ENCODE data around the gene NBAS.

NBAS gene

DNA sequence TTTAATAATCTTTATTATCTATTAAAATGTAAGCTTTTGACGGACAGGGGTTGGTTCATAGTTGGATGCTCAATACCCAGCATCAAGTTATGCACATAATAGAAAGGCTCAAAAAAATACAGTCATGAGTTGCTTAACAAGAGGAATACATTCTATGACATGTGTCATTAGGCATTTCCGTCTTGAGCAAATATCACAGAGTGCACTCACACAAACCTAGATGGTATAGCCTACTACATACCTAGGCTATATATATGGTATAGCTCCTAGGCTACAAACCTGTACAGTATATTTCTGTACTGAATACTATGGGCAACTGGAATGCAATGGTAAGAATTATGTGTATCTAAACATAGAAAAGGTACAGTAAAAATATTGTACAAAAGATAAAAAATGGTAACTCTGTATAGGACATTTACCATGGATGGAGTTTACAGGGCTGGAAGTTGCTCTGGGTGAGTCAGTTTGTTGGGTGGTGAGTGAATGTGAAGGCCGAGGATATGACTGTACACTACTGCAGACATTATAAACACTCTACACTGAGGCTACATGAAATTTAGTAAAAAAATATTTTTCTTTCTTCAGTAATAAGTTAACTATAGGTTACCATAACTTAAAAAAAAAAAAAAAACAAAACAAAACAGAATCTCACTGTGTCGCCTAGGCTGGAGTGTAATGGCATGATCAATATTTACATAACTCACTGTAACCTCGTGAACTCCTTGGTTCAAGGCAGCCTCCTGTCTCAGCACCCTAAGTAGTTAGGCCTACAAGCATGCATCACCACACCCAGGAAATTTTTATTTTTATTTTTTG, 201.2 kb downstream of the NBAS start (continued):
- TF ChIP-seq, protein P1, sequence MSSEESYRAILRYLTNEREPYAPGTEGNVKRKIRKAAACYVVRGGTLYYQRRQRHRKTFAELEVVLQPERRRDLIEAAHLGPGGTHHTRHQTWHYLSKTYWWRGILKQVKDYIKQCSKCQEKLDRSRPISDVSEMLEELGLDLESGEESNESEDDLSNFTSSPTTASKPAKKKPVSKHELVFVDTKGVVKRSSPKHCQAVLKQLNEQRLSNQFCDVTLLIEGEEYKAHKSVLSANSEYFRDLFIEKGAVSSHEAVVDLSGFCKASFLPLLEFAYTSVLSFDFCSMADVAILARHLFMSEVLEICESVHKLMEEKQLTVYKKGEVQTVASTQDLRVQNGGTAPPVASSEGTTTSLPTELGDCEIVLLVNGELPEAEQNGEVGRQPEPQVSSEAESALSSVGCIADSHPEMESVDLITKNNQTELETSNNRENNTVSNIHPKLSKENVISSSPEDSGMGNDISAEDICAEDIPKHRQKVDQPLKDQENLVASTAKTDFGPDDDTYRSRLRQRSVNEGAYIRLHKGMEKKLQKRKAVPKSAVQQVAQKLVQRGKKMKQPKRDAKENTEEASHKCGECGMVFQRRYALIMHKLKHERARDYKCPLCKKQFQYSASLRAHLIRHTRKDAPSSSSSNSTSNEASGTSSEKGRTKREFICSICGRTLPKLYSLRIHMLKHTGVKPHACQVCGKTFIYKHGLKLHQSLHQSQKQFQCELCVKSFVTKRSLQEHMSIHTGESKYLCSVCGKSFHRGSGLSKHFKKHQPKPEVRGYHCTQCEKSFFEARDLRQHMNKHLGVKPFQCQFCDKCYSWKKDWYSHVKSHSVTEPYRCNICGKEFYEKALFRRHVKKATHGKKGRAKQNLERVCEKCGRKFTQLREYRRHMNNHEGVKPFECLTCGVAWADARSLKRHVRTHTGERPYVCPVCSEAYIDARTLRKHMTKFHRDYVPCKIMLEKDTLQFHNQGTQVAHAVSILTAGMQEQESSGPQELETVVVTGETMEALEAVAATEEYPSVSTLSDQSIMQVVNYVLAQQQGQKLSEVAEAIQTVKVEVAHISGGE (tag by site-specific recombination; conservative IDR thresholded peaks at IDR 0.05; ENCODE audit: low read depth), result no peak

DNA sequence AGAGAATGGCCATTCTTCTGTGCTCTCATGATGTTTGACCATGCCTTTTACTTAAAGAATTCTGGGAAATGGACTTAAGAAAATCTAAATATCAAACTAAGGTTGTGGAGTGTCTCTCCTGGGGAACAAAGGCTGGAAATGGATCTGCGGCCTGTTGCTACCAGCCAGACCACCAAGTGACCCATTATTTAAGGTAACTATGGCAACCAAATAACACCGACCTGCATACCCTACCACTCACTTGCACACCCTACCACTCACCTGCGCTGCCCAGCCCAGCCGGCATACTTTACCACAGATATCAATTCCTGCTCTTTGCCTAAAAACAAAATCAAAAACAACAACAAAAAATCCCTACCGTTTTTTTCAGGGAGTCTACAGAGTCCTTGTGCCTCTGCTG, 203.2 kb downstream of the NBAS start:
- no peak overlapping the region for H3K4me3 ChIP-seq (ENCODE audit: low read depth, low read length)
- TF ChIP-seq ZNF658 (tag by site-specific recombination; IDR thresholded peaks at IDR 0.05) (no peak), ZNF623 (tag by site-specific recombination; IDR thresholded peaks at IDR 0.05) (no peak), ZNF350 (tag by site-specific recombination; IDR thresholded peaks at IDR 0.05) (no peak)
- TF ChIP-seq, protein P2, sequence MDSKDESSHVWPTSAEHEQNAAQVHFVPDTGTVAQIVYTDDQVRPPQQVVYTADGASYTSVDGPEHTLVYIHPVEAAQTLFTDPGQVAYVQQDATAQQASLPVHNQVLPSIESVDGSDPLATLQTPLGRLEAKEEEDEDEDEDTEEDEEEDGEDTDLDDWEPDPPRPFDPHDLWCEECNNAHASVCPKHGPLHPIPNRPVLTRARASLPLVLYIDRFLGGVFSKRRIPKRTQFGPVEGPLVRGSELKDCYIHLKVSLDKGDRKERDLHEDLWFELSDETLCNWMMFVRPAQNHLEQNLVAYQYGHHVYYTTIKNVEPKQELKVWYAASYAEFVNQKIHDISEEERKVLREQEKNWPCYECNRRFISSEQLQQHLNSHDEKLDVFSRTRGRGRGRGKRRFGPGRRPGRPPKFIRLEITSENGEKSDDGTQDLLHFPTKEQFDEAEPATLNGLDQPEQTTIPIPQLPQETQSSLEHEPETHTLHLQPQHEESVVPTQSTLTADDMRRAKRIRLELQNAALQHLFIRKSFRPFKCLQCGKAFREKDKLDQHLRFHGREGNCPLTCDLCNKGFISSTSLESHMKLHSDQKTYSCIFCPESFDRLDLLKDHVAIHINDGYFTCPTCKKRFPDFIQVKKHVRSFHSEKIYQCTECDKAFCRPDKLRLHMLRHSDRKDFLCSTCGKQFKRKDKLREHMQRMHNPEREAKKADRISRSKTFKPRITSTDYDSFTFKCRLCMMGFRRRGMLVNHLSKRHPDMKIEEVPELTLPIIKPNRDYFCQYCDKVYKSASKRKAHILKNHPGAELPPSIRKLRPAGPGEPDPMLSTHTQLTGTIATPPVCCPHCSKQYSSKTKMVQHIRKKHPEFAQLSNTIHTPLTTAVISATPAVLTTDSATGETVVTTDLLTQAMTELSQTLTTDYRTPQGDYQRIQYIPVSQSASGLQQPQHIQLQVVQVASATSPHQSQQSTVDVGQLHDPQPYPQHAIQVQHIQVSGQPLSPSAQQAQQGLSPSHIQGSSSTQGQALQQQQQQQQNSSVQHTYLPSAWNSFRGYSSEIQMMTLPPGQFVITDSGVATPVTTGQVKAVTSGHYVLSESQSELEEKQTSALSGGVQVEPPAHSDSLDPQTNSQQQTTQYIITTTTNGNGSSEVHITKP (tag by site-specific recombination; IDR thresholded peaks at IDR 0.05), result no peak
- TF ChIP-seq, protein P3, sequence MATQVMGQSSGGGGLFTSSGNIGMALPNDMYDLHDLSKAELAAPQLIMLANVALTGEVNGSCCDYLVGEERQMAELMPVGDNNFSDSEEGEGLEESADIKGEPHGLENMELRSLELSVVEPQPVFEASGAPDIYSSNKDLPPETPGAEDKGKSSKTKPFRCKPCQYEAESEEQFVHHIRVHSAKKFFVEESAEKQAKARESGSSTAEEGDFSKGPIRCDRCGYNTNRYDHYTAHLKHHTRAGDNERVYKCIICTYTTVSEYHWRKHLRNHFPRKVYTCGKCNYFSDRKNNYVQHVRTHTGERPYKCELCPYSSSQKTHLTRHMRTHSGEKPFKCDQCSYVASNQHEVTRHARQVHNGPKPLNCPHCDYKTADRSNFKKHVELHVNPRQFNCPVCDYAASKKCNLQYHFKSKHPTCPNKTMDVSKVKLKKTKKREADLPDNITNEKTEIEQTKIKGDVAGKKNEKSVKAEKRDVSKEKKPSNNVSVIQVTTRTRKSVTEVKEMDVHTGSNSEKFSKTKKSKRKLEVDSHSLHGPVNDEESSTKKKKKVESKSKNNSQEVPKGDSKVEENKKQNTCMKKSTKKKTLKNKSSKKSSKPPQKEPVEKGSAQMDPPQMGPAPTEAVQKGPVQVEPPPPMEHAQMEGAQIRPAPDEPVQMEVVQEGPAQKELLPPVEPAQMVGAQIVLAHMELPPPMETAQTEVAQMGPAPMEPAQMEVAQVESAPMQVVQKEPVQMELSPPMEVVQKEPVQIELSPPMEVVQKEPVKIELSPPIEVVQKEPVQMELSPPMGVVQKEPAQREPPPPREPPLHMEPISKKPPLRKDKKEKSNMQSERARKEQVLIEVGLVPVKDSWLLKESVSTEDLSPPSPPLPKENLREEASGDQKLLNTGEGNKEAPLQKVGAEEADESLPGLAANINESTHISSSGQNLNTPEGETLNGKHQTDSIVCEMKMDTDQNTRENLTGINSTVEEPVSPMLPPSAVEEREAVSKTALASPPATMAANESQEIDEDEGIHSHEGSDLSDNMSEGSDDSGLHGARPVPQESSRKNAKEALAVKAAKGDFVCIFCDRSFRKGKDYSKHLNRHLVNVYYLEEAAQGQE (tag by site-specific recombination; IDR thresholded peaks at IDR 0.05), result no peak
- ChIA-PET CTCF (no interaction called here), POLR2A (no interaction called here)
- no peak overlapping the region for H3K27ac ChIP-seq (ENCODE audit: extremely low read depth, low read depth, low read length)
- H3K4me1 ChIP-seq (ENCODE audit: control insufficient read depth, insufficient read depth, low read length), result no peaks in the 10 kb centered on the region
- no peaks in the 10 kb centered on the region for H3K9me3 ChIP-seq (ENCODE audit: control insufficient read depth, insufficient read depth, low read depth, low read length)
- H3K36me3 ChIP-seq (ENCODE audit: control insufficient read depth in 2 of 2, insufficient read depth in 1 of 2, low read length in 2 of 2), result no peaks in the 10 kb centered on the region

DNA sequence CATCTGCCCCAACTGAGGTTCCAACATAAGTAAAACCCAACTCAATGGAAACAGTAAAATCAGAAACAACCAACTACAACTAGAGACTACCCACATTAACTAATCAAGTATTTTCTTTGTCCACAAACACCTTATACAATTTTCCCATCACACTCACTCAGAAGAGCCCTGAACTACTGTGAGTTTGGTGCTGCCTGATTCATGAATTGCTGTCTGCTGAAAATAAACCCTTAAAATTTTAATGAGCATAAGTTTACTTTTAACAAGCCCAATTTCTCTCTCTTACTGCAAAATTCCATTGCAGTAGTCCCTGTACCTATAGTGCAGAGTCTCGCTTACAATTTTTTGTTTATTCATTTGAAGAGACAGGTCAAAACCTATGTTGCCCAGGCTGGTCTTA, 203.9 kb downstream of the NBAS start:
- H3K4me1 ChIP-seq (ENCODE audit: control insufficient read depth, insufficient read depth, low read length), result no peaks in the 10 kb centered on the region
- ChIA-PET POLR2A (no interaction called here), CTCF (no interaction called here)
- H3K9me3 ChIP-seq (ENCODE audit: control insufficient read depth, insufficient read depth, low read depth, low read length), result no peaks in the 10 kb centered on the region
- H3K27ac ChIP-seq (ENCODE audit: extremely low read depth, low read depth, low read length), result no peak overlapping the region
- H3K36me3 ChIP-seq (ENCODE audit: control insufficient read depth in 2 of 2, insufficient read depth in 1 of 2, low read length in 2 of 2), result no peaks in the 10 kb centered on the region
- H3K4me3 ChIP-seq (ENCODE audit: low read depth, low read length), result no peak overlapping the region
- no peak for TF ChIP-seq KLF16 (tag by site-specific recombination; IDR thresholded peaks at IDR 0.05)
- TF ChIP-seq, protein P4, sequence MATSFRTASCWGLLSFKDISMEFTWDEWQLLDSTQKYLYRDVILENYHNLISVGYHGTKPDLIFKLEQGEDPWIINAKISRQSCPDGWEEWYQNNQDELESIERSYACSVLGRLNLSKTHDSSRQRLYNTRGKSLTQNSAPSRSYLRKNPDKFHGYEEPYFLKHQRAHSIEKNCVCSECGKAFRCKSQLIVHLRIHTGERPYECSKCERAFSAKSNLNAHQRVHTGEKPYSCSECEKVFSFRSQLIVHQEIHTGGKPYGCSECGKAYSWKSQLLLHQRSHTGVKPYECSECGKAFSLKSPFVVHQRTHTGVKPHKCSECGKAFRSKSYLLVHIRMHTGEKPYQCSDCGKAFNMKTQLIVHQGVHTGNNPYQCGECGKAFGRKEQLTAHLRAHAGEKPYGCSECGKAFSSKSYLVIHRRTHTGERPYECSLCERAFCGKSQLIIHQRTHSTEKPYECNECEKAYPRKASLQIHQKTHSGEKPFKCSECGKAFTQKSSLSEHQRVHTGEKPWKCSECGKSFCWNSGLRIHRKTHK (tag by site-specific recombination; IDR thresholded peaks at IDR 0.05), result no peak
- no peak for TF ChIP-seq ZNF571 (tag by site-specific recombination; IDR thresholded peaks at IDR 0.05)
- TF ChIP-seq, protein P5, sequence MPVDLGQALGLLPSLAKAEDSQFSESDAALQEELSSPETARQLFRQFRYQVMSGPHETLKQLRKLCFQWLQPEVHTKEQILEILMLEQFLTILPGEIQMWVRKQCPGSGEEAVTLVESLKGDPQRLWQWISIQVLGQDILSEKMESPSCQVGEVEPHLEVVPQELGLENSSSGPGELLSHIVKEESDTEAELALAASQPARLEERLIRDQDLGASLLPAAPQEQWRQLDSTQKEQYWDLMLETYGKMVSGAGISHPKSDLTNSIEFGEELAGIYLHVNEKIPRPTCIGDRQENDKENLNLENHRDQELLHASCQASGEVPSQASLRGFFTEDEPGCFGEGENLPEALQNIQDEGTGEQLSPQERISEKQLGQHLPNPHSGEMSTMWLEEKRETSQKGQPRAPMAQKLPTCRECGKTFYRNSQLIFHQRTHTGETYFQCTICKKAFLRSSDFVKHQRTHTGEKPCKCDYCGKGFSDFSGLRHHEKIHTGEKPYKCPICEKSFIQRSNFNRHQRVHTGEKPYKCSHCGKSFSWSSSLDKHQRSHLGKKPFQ (tag by site-specific recombination; IDR thresholded peaks at IDR 0.05), result no peak
- TF ChIP-seq ZBTB8A (tag by site-specific recombination; IDR thresholded peaks at IDR 0.05), result no peak
- TF ChIP-seq ZNF830 (tag by site-specific recombination; IDR thresholded peaks at IDR 0.05; ENCODE audit: low read depth), result no peak
- TF ChIP-seq ZNF701 (tag by site-specific recombination; IDR thresholded peaks at IDR 0.05), result no peak
- TF ChIP-seq, protein P6, sequence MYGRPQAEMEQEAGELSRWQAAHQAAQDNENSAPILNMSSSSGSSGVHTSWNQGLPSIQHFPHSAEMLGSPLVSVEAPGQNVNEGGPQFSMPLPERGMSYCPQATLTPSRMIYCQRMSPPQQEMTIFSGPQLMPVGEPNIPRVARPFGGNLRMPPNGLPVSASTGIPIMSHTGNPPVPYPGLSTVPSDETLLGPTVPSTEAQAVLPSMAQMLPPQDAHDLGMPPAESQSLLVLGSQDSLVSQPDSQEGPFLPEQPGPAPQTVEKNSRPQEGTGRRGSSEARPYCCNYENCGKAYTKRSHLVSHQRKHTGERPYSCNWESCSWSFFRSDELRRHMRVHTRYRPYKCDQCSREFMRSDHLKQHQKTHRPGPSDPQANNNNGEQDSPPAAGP (tag by site-specific recombination; IDR thresholded peaks at IDR 0.05), result no peak
- TF ChIP-seq ZNF133 (tag by site-specific recombination; IDR thresholded peaks at IDR 0.05), result peak; percentile 51; the same call in 1 of the 2 replicates
- TF ChIP-seq ZNF184 (tag by site-specific recombination; IDR thresholded peaks at IDR 0.05), result no peak
- no peak for TF ChIP-seq GLI2 (tag by site-specific recombination; IDR thresholded peaks at IDR 0.05; ENCODE audit: borderline replicate concordance, low read depth)
